Keratinocyte (primary cell): ENCODE measurements around the gene EML1. TPM values are rescaled to one million over a fixed set of nuclear protein-coding genes. Genes with fewer than 3 reads are reported as not detected.

Experiments
- DNase-seq: peaks from one replicate; pipeline ENCODE4 v3.0.0-alpha.2; 2011; ENCODE audit warnings: low read depth, missing footprints, low spot score
- FAIRE-seq: peaks from 2 replicates; lab custom pipeline; 2011; peaks lifted over from hg19 to GRCh38; lab: Jason Lieb, UNC
- H2AFZ ChIP-seq: 2 replicates; pipeline ENCODE4 v1.6.0; 2012; ENCODE audit warnings: low read length, control low read depth, inconsistent platforms; ENCODE audit not compliant: control insufficient read depth
- H3K27ac ChIP-seq: 2 replicates; pipeline ENCODE4 v1.5.1; 2011; ENCODE audit warnings: low read length; ENCODE audit not compliant: control insufficient read depth, insufficient read depth
- H3K27me3 ChIP-seq: 3 replicates; pipeline ENCODE4 v1.6.0; 2011; ENCODE audit warnings: low read length; ENCODE audit not compliant: control insufficient read depth, insufficient read depth; ENCODE audit errors: extremely low read depth
- H3K36me3 ChIP-seq, 2 experiments: 2 replicates in 1 of 2; 3 replicates in 1 of 2; pipeline ENCODE4 v1.5.1; 2011; ENCODE audit warnings: low read length in 2 of 2, mild to moderate bottlenecking in 1 of 2; ENCODE audit not compliant: control insufficient read depth in 2 of 2, insufficient read depth in 2 of 2; ENCODE audit errors: extremely low read depth in 1 of 2
- H3K4me1 ChIP-seq: 3 replicates; pipeline ENCODE4 v1.5.1; 2011; ENCODE audit warnings: low read length; ENCODE audit not compliant: control insufficient read depth, insufficient read depth; ENCODE audit errors: extremely low read depth
- H3K4me2 ChIP-seq: 3 replicates; pipeline ENCODE4 v1.6.0; 2011; ENCODE audit warnings: low read depth, low read length; ENCODE audit not compliant: control insufficient read depth, insufficient read depth; ENCODE audit errors: extremely low read depth
- H3K4me3 ChIP-seq, 3 experiments: fragments of 200-600 bp in 1 of 3; sonication (generic) in 1 of 3; 2 replicates in 2 of 3; 3 replicates in 1 of 3; pipeline ENCODE4 v1.5.1; 2011 to 2016; ENCODE audit warnings: low read length in 3 of 3, mild to moderate bottlenecking in 3 of 3, control low read depth in 2 of 3, inconsistent platforms in 1 of 3, low read depth in 1 of 3, mixed read lengths in 1 of 3, mixed run types in 1 of 3, moderate library complexity in 1 of 3; ENCODE audit not compliant: control insufficient read depth in 2 of 3, insufficient read depth in 2 of 3; ENCODE audit errors: extremely low read depth in 1 of 3
- H3K79me2 ChIP-seq: 2 replicates; pipeline ENCODE4 v1.6.0; 2012; ENCODE audit warnings: low read length; ENCODE audit not compliant: control insufficient read depth, insufficient read depth
- H3K9ac ChIP-seq: 3 replicates; pipeline ENCODE4 v1.6.0; 2011; ENCODE audit warnings: low read length; ENCODE audit not compliant: control insufficient read depth, insufficient read depth; ENCODE audit errors: extremely low read depth
- H3K9me1 ChIP-seq: 3 replicates; pipeline ENCODE4 v1.6.0; 2011; ENCODE audit warnings: low read length; ENCODE audit not compliant: control insufficient read depth, insufficient read depth; ENCODE audit errors: extremely low read depth
- H3K9me3 ChIP-seq: 2 replicates; pipeline ENCODE4 v1.5.1; 2012; ENCODE audit warnings: low read depth, low read length; ENCODE audit not compliant: control insufficient read depth
- H4K20me1 ChIP-seq: 3 replicates; pipeline ENCODE4 v1.6.0; 2011; ENCODE audit warnings: low read length; ENCODE audit not compliant: control insufficient read depth, insufficient read depth; ENCODE audit errors: extremely low read depth
- CTCF ChIP-seq, 3 experiments: IDR thresholded peaks in 1 of 3; conservative IDR thresholded peaks in 1 of 3; optimal IDR thresholded peaks in 1 of 3; 2 replicates in 2 of 3; 3 replicates in 1 of 3; pipeline versions ENCODE3 to v1.5.1; 2011; ENCODE audit warnings: low read length in 3 of 3, mild to moderate bottlenecking in 3 of 3, moderate library complexity in 2 of 3, control low read depth in 1 of 3, inconsistent platforms in 1 of 3; ENCODE audit not compliant: insufficient read depth in 2 of 3; ENCODE audit errors: extremely low read depth in 1 of 3
- EZH2 ChIP-seq: IDR thresholded peaks from one replicate; pipeline ENCODE4 v1.6.1; 2012; ENCODE audit warnings: inconsistent platforms, mild to moderate bottlenecking, low read length, moderate library complexity
- dilution Hi-C: fragments of 300-500 bp; cut with MboI; formaldehyde crosslinking; loops from one replicate; pipeline ENCODE4 v1.7.0; 2020; ENCODE audit warnings: low sequenced_read_pairs; ENCODE audit not compliant: extremely low pct_ligation_motif_present
- polyA plus RNA-seq, 5 experiments: library from polyadenylated mRNA; depleted of rRNA in 3 of 5; stranded (reverse) in 3 of 5; stranded (forward) in 1 of 5; unstranded in 1 of 5; fragments of >200 nt; gene quantifications; 1 replicate in 1 of 5; 2 replicates in 3 of 5; 3 replicates in 1 of 5; pipeline versions ENCODE4 v1.2.1 to v1.2.3, GENCODE V29; 2011 to 2012; ENCODE audit warnings: missing spikeins in 2 of 5, low read depth in 1 of 5, low replicate concordance in 1 of 5

Gene EML1
- polyA plus RNA-seq, 1 donor (not counting 4 experiments of a cell fraction or from before 2014, with no cell fraction given), result 0.84 TPM

- Histone ChIP-seq H3K79me2 (no peaks in the 10 kb centered on the region), H2AFZ (no peak overlapping the region), H3K9me3 (no peaks in the 10 kb centered on the region), H3K36me3 (no peaks in the 10 kb centered on the region), H3K9ac (no peak overlapping the region), H3K9me1 (no peaks in the 10 kb centered on the region), H3K4me2 (no peak overlapping the region), H3K4me1 (peaks cover 3% of the 10 kb centered on the region), H3K4me3 (no peak overlapping the region), H3K27ac (no peak overlapping the region), H4K20me1 (no peaks in the 10 kb centered on the region), H3K27me3 (peaks cover 9% of the 10 kb centered on the region)
- DNase-seq, result no peak
- no peak for TF ChIP-seq CTCF (optimal IDR thresholded peaks at IDR 0.05 in 1 of 3, IDR thresholded peaks at IDR 0.05 in 1 of 3, conservative IDR thresholded peaks at IDR 0.05 in 1 of 3; ENCODE audit: extremely low read depth in 1 of 3, insufficient read depth in 2 of 3, low read length in 3 of 3)
- TF ChIP-seq EZH2, result no peak
- no peak for FAIRE-seq
- dilution Hi-C loops, result no loop called here
Measured at GRCh38 chr14:99763527-99764221, 29.5 kb upstream of the EML1 start.

GRCh38 chr14:99764222-99764706 is 28.9 kb upstream of the EML1 start:
- Histone ChIP-seq H3K4me2 (no peak overlapping the region), H3K4me1 (no peaks in the 10 kb centered on the region), H3K9ac (no peak overlapping the region), H3K4me3 (no peak overlapping the region), H3K9me1 (no peaks in the 10 kb centered on the region), H3K36me3 (no peaks in the 10 kb centered on the region), H3K27me3 (peaks cover 11% of the 10 kb centered on the region), H3K9me3 (no peaks in the 10 kb centered on the region), H3K27ac (no peak overlapping the region), H3K79me2 (no peaks in the 10 kb centered on the region), H2AFZ (no peak overlapping the region), H4K20me1 (no peaks in the 10 kb centered on the region)
- TF ChIP-seq EZH2 (no peak), CTCF (optimal IDR thresholded peaks at IDR 0.05 in 1 of 3, IDR thresholded peaks at IDR 0.05 in 1 of 3, conservative IDR thresholded peaks at IDR 0.05 in 1 of 3; ENCODE audit: extremely low read depth in 1 of 3, insufficient read depth in 2 of 3, low read length in 3 of 3) (no peak)
- DNase-seq (no peak), FAIRE-seq (no peak)
- dilution Hi-C loops, result no loop called here
